Right lobe of liver (tissue), 4 donors: ENCODE results near the gene DSC2.

Experiments
- CTCF ChIP-seq, 4 donors: fragments of 200-600 bp in 3 of 4; fragments of 450-650 bp in 1 of 4; IDR thresholded peaks; one replicate each; pipeline versions ENCODE4 v1.5.1 to v1.8.0; 2016 to 2022; ENCODE audit warnings: antibody characterized with exemption in 4 of 4, mild to moderate bottlenecking in 2 of 4
- POLR2A ChIP-seq: fragments of 450-650 bp; IDR thresholded peaks from one replicate; pipeline ENCODE4 v1.6.1; 2017; ENCODE audit warnings: antibody characterized with exemption, mild to moderate bottlenecking
- donor health status: DM: no; HTN: no; CAD: no.
- donor health status: DM: no; HTN: no; CAD: no.
- donor health status: DM: no; HTN: yes; CAD: no.

- no peak for TF ChIP-seq CTCF (IDR thresholded peaks at IDR 0.05)
- TF ChIP-seq POLR2A = no peak
These were observed 62.8 kb downstream of the DSC2 start for GRCh38 chr18:31039426-31039825.
